ENCODE measurements around the gene ABHD17B.
A peak's percentile ranks its signal among the peaks of the same experiment; 100 is the strongest.

Gene ABHD17B

DNA sequence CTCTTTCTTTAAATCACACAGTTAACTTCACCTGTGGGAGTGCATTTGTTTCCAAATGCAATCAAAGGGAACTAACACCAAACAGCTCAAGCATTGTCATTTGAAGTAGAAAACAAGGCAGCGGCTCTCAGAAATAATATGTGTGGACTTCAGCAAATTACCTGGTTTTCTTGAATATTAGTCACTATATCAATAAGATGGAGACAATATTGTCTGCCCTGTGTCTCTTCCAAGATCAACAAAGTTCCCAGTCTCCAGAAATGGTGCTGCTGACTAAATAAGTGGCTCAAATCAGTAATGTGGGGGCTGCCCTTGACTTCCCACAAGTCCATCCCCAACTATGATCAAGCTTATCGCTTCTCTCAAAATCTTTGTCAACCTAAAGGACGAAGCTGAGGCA, 89.6 kb downstream of the ABHD17B start:
- TF ChIP-seq, protein P1, sequence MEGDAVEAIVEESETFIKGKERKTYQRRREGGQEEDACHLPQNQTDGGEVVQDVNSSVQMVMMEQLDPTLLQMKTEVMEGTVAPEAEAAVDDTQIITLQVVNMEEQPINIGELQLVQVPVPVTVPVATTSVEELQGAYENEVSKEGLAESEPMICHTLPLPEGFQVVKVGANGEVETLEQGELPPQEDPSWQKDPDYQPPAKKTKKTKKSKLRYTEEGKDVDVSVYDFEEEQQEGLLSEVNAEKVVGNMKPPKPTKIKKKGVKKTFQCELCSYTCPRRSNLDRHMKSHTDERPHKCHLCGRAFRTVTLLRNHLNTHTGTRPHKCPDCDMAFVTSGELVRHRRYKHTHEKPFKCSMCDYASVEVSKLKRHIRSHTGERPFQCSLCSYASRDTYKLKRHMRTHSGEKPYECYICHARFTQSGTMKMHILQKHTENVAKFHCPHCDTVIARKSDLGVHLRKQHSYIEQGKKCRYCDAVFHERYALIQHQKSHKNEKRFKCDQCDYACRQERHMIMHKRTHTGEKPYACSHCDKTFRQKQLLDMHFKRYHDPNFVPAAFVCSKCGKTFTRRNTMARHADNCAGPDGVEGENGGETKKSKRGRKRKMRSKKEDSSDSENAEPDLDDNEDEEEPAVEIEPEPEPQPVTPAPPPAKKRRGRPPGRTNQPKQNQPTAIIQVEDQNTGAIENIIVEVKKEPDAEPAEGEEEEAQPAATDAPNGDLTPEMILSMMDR (IDR thresholded peaks at IDR 0.05; ENCODE audit: low read depth, low read length) = no peak
- in situ Hi-C loops (cut with HindIII; ENCODE audit: low sequenced_read_pairs) = no loop called here
- DNase-seq (ENCODE audit: low read depth, low spot score) = no peak
- no peak overlapping the region for H3K4me3 ChIP-seq (ENCODE audit: low read depth, low read length)

- TF ChIP-seq, protein P1 (IDR thresholded peaks at IDR 0.05; ENCODE audit: low read depth, low read length) = no peak
- in situ Hi-C loops (cut with HindIII; ENCODE audit: low sequenced_read_pairs) = no loop called here
- no peak overlapping the region for H3K4me3 ChIP-seq (ENCODE audit: low read depth, low read length)
- DNase-seq (ENCODE audit: low read depth, low spot score) = no peak
Observed at GRCh38 chr9:71820403-71820921, 90.5 kb downstream of the ABHD17B start.

DNA sequence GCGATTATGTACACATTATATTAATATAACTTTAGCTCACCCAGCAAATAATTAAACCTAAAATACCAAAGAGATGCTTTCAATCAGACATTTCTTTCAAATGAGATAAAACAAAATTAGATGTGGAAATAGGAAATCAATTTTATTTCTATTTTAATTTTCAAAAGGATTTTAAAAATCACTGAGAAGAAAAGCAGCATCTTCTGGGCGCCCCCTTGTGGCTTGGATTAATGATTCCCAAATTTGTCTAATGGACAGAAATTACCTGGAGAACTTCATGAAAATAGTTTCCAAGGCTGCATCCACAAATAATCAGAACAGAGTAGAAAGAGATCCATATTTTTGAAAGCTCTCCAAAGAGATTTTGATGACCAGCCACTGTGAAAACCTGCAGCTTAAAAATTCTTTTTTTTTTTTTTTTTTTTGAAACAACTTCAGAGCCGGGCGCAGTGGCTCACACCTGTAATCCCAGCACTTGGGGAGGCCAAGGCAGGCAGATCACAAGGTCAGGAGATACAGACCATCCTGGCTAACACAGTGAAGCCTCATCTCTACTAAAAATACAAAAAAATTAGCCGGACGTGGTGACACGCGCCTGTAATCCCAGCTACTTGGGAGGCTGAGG, 91.8 kb downstream of the ABHD17B start:
- in situ Hi-C loops (cut with HindIII; ENCODE audit: low sequenced_read_pairs) = no loop called here
- DNase-seq (ENCODE audit: low read depth, low spot score) = peak; percentile 30
- H3K4me3 ChIP-seq (ENCODE audit: low read depth, low read length) = no peak overlapping the region
- TF ChIP-seq, protein P1 (IDR thresholded peaks at IDR 0.05; ENCODE audit: low read depth, low read length) = peak; percentile 70

DNA sequence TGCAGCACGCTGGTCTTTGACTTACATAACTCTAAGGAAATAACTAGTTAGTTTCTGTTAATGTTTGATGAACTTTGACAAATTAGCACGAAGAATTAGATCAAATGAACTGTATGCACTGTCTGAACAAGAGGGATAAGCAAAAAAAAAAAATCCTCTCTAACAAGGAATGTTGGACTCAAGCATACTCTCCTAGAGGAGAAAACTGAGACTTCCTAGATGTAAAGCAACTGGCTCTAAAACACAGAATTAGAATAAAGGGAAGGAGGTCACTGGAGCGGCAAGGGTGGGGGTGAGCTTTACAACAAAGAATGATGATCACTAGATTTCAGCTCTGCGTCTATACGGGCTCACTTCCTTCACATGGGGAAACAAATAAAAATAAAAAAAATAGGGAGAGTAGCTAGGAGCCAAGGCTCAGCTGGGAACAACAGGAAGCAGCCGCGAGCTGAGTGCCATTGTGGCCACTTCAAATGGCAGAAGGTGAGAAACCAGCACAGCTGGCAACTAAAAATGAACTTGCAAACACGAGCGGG, 94.0 kb downstream of the ABHD17B start:
- TF ChIP-seq, protein P1 (IDR thresholded peaks at IDR 0.05; ENCODE audit: low read depth, low read length) = no peak
- no peak for DNase-seq (ENCODE audit: low read depth, low spot score)
- in situ Hi-C loops (cut with HindIII; ENCODE audit: low sequenced_read_pairs) = no loop called here
- no peak overlapping the region for H3K4me3 ChIP-seq (ENCODE audit: low read depth, low read length)
